CD4-positive, alpha-beta T cell treated with Interleukin-17A for 1 hour (primary cell): ENCODE measurements around the gene COPG2.

Experiments
- DNase-seq: peaks from one replicate; pipeline ENCODE4 v3.0.0-alpha.2; 2020

The COPG2 gene

GRCh38 chr7:130492523-130493274 lies 175.8 kb downstream of the COPG2 start:
- DNase-seq: no peak

GRCh38 chr7:130491841-130492522 lies 176.6 kb downstream of the COPG2 start, which contains the start of gene MEST:
Gene MEST, plus strand, starts transcription at chr7:130492085. Its CDS starts 229 bp downstream, at chr7:130492314.
- no peak for DNase-seq

- DNase-seq: peak; percentile 8
These were observed 177.4 kb downstream of the COPG2 start for GRCh38 chr7:130490888-130491804.

DNA sequence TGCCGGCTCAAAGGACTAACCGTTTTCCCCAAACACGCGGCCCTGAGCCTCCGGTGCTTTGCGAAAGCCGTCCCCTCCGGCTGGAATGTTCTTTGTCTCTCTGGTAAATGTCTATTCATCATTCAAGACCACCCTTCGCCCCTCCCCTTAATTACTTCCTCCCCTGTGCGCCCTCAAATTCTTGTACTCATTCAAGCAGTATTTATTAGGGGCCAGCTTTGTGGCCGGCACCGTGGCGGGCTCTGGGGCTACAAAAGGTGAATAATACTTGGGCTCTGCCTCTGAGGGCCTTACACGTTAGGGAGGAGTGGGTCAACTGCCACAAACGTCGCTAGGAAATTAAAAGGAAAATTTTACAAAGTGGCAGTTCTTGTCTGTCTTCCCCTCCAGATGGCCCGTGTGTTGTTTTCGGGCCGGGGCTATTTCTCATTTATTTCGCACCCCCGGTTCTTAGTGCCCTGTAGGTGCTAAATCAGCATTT lies 178.2 kb downstream of the COPG2 start:
- DNase-seq: no peak

DNA sequence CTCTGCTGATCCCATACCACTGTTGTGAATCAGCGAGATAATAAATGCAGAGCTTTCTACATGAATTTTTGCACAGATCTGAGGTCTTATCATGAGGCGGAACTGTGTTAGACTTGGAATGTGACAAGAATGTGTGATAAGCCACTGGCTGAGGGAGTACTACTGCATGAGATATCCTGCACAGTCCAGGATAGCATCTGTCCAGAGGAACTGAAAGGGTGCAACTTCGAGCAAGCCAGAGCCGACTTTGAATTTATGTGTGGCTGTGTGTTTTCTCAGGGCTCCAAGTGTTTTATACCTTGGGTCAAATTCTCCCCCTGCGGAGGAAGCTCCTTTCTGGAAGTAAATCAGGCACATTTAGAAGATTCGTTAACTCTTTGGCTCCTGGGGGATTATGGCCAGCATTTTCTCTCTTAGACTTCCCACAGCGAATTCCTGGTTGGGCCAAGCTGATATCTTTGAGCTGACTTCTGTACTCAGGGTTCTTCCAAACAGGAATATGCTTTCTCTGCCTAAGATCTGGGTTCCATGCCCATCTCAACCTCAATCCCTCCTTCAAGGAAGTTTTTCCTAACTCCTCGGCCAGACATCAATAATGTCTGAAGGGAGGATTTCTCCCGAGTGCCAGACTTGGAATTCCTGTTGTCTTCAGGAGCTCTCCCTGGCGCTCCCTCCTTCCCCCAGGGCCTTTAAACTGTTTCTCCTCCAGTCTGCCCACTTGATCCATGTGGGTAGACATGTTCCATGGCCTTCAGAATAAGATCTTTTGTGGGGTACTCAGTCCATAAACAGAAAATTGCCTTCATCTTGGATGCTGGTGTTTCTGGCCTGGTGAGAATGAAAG lies 179.2 kb downstream of the COPG2 start:
- no peak for DNase-seq

DNA sequence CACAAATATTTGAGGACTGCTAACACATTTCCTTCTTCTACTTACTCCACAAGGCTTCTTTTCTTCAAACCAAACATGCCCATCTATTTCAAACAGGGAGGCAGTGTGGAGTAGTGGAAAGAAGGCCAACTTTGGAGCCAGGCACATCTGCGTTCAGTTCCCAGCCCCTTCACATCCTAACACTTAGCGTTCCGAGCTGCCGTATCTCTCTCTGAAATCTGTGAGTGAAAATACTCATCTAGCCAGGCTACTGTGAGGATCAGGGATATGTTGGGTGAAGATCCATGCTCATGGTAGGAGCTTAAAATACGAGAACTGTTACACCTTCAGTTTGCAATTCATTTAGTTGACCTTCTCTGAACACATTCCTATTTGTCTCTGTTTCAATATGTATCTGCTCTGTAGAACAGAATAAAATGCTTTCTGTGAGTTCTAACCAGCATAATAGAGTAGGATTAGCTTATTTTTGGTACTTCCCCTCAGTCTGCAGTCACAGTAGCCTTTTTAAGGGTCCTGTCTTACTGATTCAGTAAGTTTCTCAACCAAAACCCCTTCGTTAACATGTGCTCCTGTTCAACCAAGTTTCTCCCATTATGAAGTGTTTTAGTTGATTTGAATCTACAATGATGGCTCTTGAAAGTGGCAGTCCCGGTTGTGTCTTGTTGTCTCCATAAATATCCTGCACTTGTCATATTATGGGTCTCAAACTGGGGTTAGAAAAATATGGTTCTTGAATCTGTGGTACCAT lies 180.0 kb downstream of the COPG2 start:
- no peak for DNase-seq

DNA sequence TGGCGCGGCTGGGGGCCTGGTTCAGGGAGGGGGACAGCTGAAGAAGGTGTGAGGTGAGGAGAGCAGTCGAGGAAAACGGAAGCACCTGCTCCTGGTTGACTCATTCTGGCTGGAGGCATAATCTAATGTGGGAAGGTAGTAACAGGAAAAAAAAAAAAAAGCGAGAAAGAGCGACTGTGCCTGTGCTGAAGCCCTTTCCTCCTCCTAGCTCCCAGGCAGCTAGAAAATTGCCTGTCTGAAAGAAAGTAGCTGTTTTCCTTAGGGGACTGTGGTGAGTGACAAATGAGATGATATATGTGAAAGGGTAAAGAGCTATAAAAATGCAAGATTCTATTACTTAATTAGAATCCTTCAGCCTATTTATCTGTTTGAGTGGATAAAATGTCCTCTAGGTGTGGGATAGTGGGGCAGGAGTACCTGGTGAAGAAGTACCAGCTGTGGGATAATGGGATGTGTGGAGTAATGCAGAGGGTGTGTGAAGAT lies 181.6 kb downstream of the COPG2 start:
- DNase-seq: no peak

DNA sequence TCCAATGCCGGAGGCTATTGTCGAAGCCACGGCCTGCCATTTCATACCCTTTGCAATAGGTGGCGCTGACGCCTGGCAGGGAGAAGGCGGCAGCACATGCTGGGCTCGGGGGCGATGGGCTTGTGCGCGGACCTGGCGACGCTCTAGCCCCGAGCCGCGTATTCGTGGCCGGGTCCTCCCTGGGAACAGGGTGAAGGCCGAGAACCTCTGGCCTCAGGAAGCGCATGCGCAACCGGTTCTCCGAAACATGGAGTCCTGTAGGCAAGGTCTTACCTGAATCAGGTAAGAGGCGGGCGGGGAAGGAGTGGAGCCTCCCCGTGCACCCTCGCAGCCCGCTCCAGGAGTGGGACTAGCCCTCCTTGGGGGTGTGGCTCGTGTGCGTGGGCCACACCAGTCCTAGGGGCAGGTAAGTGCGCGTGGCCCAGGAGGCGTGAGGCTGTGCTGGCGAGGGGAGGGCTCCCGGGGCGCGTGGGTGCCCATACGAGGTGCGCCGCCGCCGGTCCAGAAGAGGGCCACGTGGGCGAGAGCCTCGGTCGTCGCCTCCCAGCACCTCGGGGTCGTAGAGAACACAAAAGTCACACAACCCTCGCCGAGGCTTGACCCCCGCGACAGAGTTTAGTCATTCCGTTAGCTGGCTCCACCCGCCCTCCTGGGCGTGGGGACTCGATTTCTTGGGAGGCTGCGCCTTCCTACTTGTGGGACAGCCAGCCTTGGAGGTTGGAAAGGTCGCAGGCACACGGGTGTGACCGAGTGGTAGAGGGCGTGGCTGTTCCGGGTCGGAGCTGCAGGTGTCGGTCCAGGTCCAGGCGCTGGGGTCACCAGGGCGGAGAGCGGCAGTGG lies 182.2 kb downstream of the COPG2 start:
- DNase-seq: peak; percentile 65

DNA sequence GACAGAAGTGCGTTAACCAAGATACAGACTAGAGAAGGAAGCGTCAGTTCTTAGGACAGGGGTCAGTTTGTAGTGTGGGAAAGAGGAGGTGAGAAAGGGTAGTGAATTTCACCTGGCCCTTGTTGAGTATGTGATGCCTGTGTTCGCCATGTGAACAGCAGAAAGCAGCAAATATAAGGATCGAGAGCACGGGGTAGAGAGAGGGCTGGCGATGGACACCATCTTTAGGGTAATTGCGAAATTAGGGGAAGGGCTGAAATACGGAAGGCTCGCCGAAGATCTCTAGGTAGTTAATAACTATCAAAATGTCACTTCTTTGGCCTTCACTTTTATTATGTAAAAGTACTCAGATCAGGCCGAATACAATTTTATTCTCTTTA lies 182.8 kb downstream of the COPG2 start:
- DNase-seq: no peak

DNA sequence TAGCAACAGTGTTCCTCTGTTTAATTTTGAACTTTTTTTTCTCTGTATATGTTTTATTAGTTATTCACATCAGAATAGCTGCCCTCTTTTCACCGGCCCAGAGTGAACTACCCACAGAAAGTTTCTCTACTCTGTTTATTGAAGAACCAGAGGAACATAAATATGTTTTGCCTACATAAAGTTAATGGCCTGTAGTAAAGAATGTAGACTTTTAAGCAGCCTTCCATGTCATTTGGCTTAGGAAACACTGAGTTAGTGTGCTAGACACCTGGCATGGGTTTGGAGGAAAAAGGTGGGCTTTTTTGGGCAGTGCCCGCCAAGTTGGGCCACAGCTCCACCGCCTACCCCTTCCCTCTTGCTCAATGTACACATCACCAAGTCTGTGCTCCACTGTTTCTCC lies 185.5 kb downstream of the COPG2 start:
- DNase-seq: no peak

DNA sequence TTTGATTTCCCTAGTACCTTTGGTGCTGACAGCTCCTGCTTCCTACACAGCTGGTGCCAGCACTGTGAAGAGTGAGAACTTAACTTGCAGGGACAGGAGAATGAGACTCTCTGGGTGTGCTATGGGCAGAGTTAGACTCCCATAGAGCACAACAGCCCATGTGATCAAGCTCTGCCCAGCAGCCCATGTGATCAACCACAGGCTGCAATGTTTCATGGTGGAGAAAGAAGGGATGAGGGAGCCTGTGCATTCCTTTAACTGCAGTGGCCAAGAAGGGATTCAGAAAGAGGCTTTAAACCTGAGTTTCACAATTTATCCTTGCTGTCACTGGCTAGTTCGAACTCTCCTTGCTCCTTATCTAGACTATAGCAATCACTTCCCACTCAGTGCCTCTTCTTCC lies 186.7 kb downstream of the COPG2 start:
- no peak for DNase-seq

DNA sequence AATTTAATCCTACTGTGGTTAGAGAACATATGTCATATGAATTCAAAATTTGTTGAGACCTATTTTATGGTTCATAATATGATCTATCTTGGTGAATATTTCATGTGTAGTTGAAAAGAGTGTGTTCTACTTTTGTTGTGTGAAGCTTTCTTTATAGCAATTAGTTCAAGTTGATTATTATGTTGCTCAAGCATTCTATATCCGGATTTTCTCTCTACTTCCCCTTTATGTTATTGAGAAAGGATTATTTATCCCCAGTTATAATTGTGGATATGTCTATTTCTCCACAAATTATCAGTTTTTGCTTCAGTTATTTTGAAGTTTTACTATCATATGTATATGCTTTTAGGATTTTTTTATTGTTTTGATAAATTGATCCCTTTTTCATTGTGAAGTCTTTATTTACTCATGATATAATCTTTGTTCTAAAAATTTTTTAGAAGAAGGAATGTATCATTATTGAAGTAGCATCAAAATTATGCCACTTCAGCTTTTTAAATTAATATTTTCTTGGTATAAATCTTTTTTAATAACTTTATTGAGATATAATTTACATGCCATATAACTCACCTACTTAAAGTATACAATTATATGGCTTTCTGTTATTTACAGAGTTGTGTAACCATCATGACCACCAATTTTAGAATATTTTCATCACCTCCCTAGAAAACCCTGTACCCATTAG lies 188.7 kb downstream of the COPG2 start:
- no peak for DNase-seq

- no peak for DNase-seq
These were observed 189.6 kb downstream of the COPG2 start for GRCh38 chr7:130478991-130479390.

DNA sequence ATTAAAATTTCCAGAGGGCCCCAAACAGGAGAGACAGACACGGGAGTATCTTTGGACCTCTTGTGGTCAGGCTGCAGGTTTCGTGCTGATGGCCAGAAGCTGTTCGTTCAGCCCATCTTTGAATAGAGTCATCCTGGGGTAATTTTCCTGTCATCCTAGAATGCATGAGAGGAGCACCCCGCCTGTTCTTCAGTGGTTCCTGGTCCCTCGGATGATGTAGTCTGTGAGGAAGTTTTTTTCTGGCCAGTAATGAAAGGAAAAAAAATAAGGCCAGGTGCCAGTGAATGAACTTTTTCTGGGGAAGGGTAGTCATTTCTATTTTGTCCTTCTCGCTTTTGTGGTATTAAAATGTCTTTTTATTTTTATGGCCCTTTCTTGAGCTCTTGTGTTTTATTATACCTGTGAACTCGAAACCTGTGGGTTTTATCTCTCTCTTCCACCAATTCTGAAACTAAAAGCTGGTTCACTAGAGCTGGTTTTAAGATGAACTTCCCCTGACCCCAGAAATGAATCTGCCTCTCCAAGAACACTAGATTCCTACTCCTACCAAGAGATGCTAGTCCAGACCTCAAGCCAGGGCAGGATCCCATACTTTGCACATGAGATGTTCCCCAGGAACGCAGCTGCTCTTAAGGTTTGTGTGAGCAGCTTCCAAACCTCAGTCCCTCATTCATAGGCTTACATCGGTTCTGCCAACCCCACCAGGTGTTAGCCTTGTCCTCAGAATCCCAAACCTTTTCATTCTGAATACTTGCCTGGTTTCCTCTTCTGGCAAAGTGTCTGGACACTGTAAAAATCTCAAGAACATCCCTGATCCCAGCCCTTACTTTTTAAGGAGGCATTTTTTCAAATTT lies 192.0 kb downstream of the COPG2 start:
- no peak for DNase-seq

GRCh38 chr7:130475776-130476175 lies 192.8 kb downstream of the COPG2 start:
- no peak for DNase-seq

GRCh38 chr7:130473876-130474275 lies 194.7 kb downstream of the COPG2 start:
- DNase-seq: no peak

DNA sequence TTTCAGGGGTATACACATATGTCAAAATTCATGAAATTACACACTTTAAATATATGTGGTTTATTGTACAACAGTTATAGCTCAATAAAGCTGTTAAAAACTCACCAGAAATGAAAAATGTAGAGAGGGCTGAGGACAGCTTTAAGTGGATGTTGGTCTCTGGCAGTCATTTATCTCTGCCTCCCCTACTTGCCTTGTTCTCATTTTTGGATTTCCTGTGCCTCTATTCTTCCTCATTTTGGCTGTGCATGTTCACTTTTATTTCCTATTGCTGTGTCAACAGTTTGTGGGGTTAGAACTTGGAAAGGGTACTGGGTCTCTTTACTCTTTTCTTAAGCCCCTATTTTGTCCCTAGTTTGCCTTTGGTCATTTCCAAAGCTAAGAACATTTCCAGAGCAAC lies 195.3 kb downstream of the COPG2 start:
- no peak for DNase-seq

- no peak for DNase-seq
These were observed 196.6 kb downstream of the COPG2 start for GRCh38 chr7:130471974-130472373.

DNA sequence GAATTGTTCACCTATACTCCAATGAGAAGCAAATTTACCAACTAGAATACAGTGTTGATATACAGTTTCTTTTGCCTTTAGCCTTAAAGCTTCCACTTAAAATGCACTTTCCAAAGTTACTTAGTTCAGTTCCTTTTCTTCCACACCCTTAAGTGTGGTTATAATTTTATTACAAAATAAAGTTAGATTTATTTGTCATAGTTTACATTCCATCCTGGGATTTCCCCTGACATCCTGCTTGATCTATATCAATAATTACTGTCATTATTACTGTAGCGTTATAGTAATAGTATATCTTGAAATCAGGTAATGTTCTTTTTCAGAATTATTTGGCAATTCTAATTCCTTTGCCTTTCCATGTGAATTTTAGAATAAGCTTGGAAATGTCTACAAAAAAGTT lies 199.9 kb downstream of the COPG2 start:
- no peak for DNase-seq
